Left ventricle myocardium inferior (tissue), 1 donor: ENCODE results near the gene EPHA6. TPM values are rescaled to one million over a fixed set of nuclear protein-coding genes. Genes with fewer than 3 reads are reported as not detected.
"Not testable (repeated sequence)": the region's sequence is repeated elsewhere in the genome, so short reads cannot be mapped to it uniquely, and the experiment has no call there.

Experiments
- DNase-seq: peaks from one replicate; pipeline ENCODE4 v3.0.0-alpha.2; 2020
- H3K27ac ChIP-seq: fragments of 200-600 bp; replicated peaks from 2 replicates; pipeline ENCODE4 v1.8.0; 2021
- H3K27me3 ChIP-seq: fragments of 200-600 bp; 2 replicates; pipeline ENCODE4 v1.8.0; 2021; ENCODE audit warnings: low read depth
- H3K36me3 ChIP-seq: fragments of 200-600 bp; 2 replicates; pipeline ENCODE4 v1.8.0; 2021
- H3K4me1 ChIP-seq: fragments of 200-600 bp; 2 replicates; pipeline ENCODE4 v1.8.0; 2021
- H3K4me3 ChIP-seq: fragments of 200-600 bp; 2 replicates; pipeline ENCODE4 v1.8.0; 2021; ENCODE audit warnings: mild to moderate bottlenecking, moderate library complexity
- H3K9me3 ChIP-seq: fragments of 200-600 bp; replicated peaks from 2 replicates; pipeline ENCODE4 v1.8.0; 2021
- CTCF ChIP-seq: fragments of 200-600 bp; IDR thresholded peaks from 2 replicates; pipeline ENCODE4 v1.8.0; 2021; ENCODE audit warnings: antibody characterized with exemption, mild to moderate bottlenecking, borderline replicate concordance
- intact Hi-C: fragments of 100-400 bp; cut with micrococcal nuclease; formaldehyde crosslinking; loops from one replicate; pipeline ENCODE4 v1.11.0; 2022
- total RNA-seq: library from RNA; stranded (reverse); fragmentation: NEBNext Ultra II Directional; extraction: Animal tissue kit (Norgen Biotek cat#: 25700); gene quantifications from one replicate; pipeline ENCODE4 v1.2.1, GENCODE V29; 2021
- donor health status: DM: no; HTN: yes; CAD: no; lungs with severe emphysema.

Gene EPHA6
- total RNA-seq, 1 donor from 2014 or later = 0.19 TPM

GRCh38 chr3:96900566-96900965 lies 86.2 kb downstream of the EPHA6 start:
- no peak for TF ChIP-seq CTCF
- Histone ChIP-seq H3K9me3 (peaks cover 3% of the 10 kb centered on the region), H3K27me3 (no peaks in the 10 kb centered on the region), H3K4me3 (no peak overlapping the region), H3K4me1 (no peaks in the 10 kb centered on the region), H3K36me3 (no peaks in the 10 kb centered on the region), H3K27ac (no peak overlapping the region)
- DNase-seq = no peak
- intact Hi-C loops = no loop called here

GRCh38 chr3:96915445-96915844 lies 101.1 kb downstream of the EPHA6 start:
- Histone ChIP-seq H3K27ac (no peak overlapping the region), H3K27me3 (no peaks in the 10 kb centered on the region), H3K36me3 (no peaks in the 10 kb centered on the region), H3K4me1 (no peaks in the 10 kb centered on the region), H3K4me3 (no peak overlapping the region), H3K9me3 (no peaks in the 10 kb centered on the region)
- DNase-seq = no peak
- intact Hi-C loops = no loop called here
- TF ChIP-seq CTCF = no peak

GRCh38 chr3:96931119-96931862 lies 116.9 kb downstream of the EPHA6 start:
- Histone ChIP-seq H3K36me3 (no peaks in the 10 kb centered on the region), H3K27ac (no peak overlapping the region), H3K27me3 (no peaks in the 10 kb centered on the region), H3K4me3 (no peak overlapping the region), H3K4me1 (no peaks in the 10 kb centered on the region), H3K9me3 (peaks cover 59% of the 10 kb centered on the region)
- no peak for DNase-seq
- TF ChIP-seq CTCF = no peak
- intact Hi-C loops = no loop called here

- DNase-seq, intact Hi-C loops, H3K4me1 ChIP-seq: not testable (repeated sequence)
Observed at GRCh38 chr3:96942131-96942530, 127.7 kb downstream of the EPHA6 start.

GRCh38 chr3:96958856-96959255 lies 144.5 kb downstream of the EPHA6 start:
- Histone ChIP-seq H3K27me3 (no peaks in the 10 kb centered on the region), H3K27ac (no peak overlapping the region), H3K4me1 (no peaks in the 10 kb centered on the region), H3K36me3 (no peaks in the 10 kb centered on the region), H3K4me3 (no peak overlapping the region), H3K9me3 (no peaks in the 10 kb centered on the region)
- no peak for DNase-seq
- intact Hi-C loops = no loop called here
- no peak for TF ChIP-seq CTCF

More at GRCh38 chr3:96942131-96942530, 127.7 kb downstream of the EPHA6 start:
- not testable (repeated sequence) for H3K27me3 ChIP-seq, H3K27ac ChIP-seq, H3K36me3 ChIP-seq, H3K4me3 ChIP-seq
- peaks cover 64% of the 10 kb centered on the region for H3K9me3 ChIP-seq

- DNase-seq = no peak
- Histone ChIP-seq H3K36me3 (no peaks in the 10 kb centered on the region), H3K4me1 (no peaks in the 10 kb centered on the region), H3K4me3 (no peak overlapping the region), H3K27ac (no peak overlapping the region), H3K9me3 (no peaks in the 10 kb centered on the region), H3K27me3 (no peaks in the 10 kb centered on the region)
- intact Hi-C loops = no loop called here
- TF ChIP-seq CTCF = no peak
Observed at GRCh38 chr3:96959474-96959873, 145.1 kb downstream of the EPHA6 start.
